HepG2 (cell line): ENCODE results near the gene SPDYE4. TPM values are rescaled to one million over a fixed set of nuclear protein-coding genes. Genes with fewer than 3 reads are reported as not detected.

ENCODE experiments used
- ATF3 ChIP-seq: sonication (generic); formaldehyde crosslinking; IDR thresholded peaks from 2 replicates; pipeline ENCODE4 v1.4.0; 2020; ENCODE audit warnings: missing genetic modification reagents
- NFRKB ChIP-seq: fragments of 450-650 bp; IDR thresholded peaks from 2 replicates; pipeline ENCODE4 v1.6.1; 2017
- RNF2 ChIP-seq: fragments of 450-650 bp; conservative IDR thresholded peaks from 2 replicates; pipeline ENCODE4 v1.6.1; 2016; ENCODE audit warnings: low read depth
- SNAPC5 ChIP-seq: sonication (generic); formaldehyde crosslinking; IDR thresholded peaks from 2 replicates; pipeline ENCODE4 v1.8.1; 2023; ENCODE audit warnings: mild to moderate bottlenecking, missing genetic modification reagents, borderline replicate concordance
- ZNF138 ChIP-seq: sonication (generic); formaldehyde crosslinking; IDR thresholded peaks from 2 replicates; pipeline ENCODE4 v1.5.0; 2020; ENCODE audit warnings: mild to moderate bottlenecking, low read depth, missing genetic modification reagents
- ZNF143 ChIP-seq: sonication (generic); formaldehyde crosslinking; IDR thresholded peaks from 2 replicates; pipeline ENCODE4 v1.4.0; 2020; ENCODE audit warnings: missing genetic modification reagents
- ZNF362 ChIP-seq: sonication (generic); formaldehyde crosslinking; IDR thresholded peaks from 2 replicates; pipeline ENCODE4 v1.4.0; 2020; ENCODE audit warnings: missing genetic modification reagents, mild to moderate bottlenecking, borderline replicate concordance
- ZNF547 ChIP-seq: sonication (generic); formaldehyde crosslinking; IDR thresholded peaks from 2 replicates; pipeline ENCODE4 v1.5.1; 2020; ENCODE audit warnings: mild to moderate bottlenecking, missing genetic modification reagents
- polyA plus RNA-seq, 8 experiments: library from polyadenylated mRNA; depleted of rRNA in 3 of 8; stranded (reverse) in 7 of 8; unstranded in 1 of 8; fragments of >200 nt; fragmentation: Illumina TruSeq in 4 of 8; extraction: Trizol in 4 of 8; gene quantifications; 2 replicates each; pipeline versions ENCODE4 v1.2.1 to v1.2.3, GENCODE V29; 2011 to 2016; ENCODE audit warnings: low read depth in 4 of 8, missing spikeins in 1 of 8, mixed read lengths in 1 of 8; ENCODE audit not compliant: insufficient read depth in 1 of 8
- total RNA-seq, 5 experiments: library from RNA; depleted of rRNA; stranded (reverse); fragments of >200 nt; fragmentation: Illumina TruSeq; extraction: Trizol; gene quantifications; 2 replicates each; pipeline ENCODE4 v1.2.3, GENCODE V29; 2016; ENCODE audit warnings: low read depth in 1 of 5
- TF ChIP-seq, protein P1 (sequence below): sonication (generic); formaldehyde crosslinking; IDR thresholded peaks from 2 replicates; pipeline ENCODE4 v1.5.0; 2020; ENCODE audit warnings: mild to moderate bottlenecking, missing genetic modification reagents

The SPDYE4 gene
- total and polyA plus RNA-seq, 2 of the 13 experiments (the other 11 are each of a cell fraction or from before 2014, with no cell fraction given), result not detected

GRCh38 chr17:8725881-8726876 is 32.2 kb downstream of the SPDYE4 start (continued):
- TF ChIP-seq SNAPC5 (CRISPR knock-in tag), result no peak
- no peak for TF ChIP-seq ATF3 (CRISPR knock-in tag)
- TF ChIP-seq ZNF547, result no peak
- TF ChIP-seq ZNF362 (CRISPR knock-in tag), result no peak
- TF ChIP-seq, protein P1, sequence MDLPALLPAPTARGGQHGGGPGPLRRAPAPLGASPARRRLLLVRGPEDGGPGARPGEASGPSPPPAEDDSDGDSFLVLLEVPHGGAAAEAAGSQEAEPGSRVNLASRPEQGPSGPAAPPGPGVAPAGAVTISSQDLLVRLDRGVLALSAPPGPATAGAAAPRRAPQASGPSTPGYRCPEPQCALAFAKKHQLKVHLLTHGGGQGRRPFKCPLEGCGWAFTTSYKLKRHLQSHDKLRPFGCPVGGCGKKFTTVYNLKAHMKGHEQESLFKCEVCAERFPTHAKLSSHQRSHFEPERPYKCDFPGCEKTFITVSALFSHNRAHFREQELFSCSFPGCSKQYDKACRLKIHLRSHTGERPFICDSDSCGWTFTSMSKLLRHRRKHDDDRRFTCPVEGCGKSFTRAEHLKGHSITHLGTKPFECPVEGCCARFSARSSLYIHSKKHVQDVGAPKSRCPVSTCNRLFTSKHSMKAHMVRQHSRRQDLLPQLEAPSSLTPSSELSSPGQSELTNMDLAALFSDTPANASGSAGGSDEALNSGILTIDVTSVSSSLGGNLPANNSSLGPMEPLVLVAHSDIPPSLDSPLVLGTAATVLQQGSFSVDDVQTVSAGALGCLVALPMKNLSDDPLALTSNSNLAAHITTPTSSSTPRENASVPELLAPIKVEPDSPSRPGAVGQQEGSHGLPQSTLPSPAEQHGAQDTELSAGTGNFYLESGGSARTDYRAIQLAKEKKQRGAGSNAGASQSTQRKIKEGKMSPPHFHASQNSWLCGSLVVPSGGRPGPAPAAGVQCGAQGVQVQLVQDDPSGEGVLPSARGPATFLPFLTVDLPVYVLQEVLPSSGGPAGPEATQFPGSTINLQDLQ (CRISPR knock-in tag), result no peak
- TF ChIP-seq NFRKB, result no peak
- no peak for TF ChIP-seq RNF2
- no peak for TF ChIP-seq ZNF138 (CRISPR knock-in tag)
- no peak for TF ChIP-seq ZNF143
